OCI-LY1 (cell line): ENCODE results near the gene SCAPER.
"Not testable (repeated sequence)": the region's sequence is repeated elsewhere in the genome, so short reads cannot be mapped to it uniquely, and the experiment has no call there.

Source experiments
- H2AFZ ChIP-seq: fragments of 200-600 bp; sonication (generic), shearing (Covaris generic); 2 replicates; pipeline ENCODE4 v1.6.0; 2014; ENCODE audit warnings: antibody characterized with exemption, mild to moderate bottlenecking, low read length
- H3F3A ChIP-seq: fragments of 200-600 bp; sonication (generic), shearing (Covaris generic); 2 replicates; pipeline ENCODE4 v1.6.0; 2014; ENCODE audit warnings: mild to moderate bottlenecking, antibody characterized with exemption, low read length, moderate library complexity; ENCODE audit not compliant: insufficient read depth
- H3K27ac ChIP-seq: fragments of 200-600 bp; sonication (generic); 2 replicates; pipeline ENCODE4 v1.5.1; 2014; ENCODE audit warnings: low read length, mixed run types, mild to moderate bottlenecking, low read depth; ENCODE audit not compliant: poor library complexity, severe bottlenecking
- H3K27me3 ChIP-seq: fragments of 200-600 bp; sonication (generic); 2 replicates; pipeline ENCODE4 v1.6.0; 2014; ENCODE audit warnings: antibody characterized with exemption, mild to moderate bottlenecking, low read length, moderate library complexity; ENCODE audit not compliant: insufficient read depth
- H3K36me3 ChIP-seq: fragments of 200-600 bp; sonication (generic); 2 replicates; pipeline ENCODE4 v1.6.1; 2014; ENCODE audit warnings: mild to moderate bottlenecking, antibody characterized with exemption, low read length, moderate library complexity, mixed read lengths; ENCODE audit not compliant: insufficient read depth
- H3K4me1 ChIP-seq: fragments of 200-600 bp; sonication (generic); 2 replicates; pipeline ENCODE4 v1.5.1; 2014; ENCODE audit warnings: mild to moderate bottlenecking, low read length, moderate library complexity; ENCODE audit not compliant: insufficient read depth, severe bottlenecking
- H3K4me2 ChIP-seq: fragments of 200-600 bp; sonication (generic), shearing (Covaris generic); 2 replicates; pipeline ENCODE4 v1.6.1; 2014; ENCODE audit warnings: low read length
- H3K4me3 ChIP-seq: fragments of 200-600 bp; sonication (generic); 2 replicates; pipeline ENCODE4 v1.5.1; 2014; ENCODE audit warnings: low read length, low read depth, mild to moderate bottlenecking, mixed read lengths; ENCODE audit not compliant: poor library complexity, severe bottlenecking
- H3K79me2 ChIP-seq: fragments of 200-600 bp; shearing (Covaris generic); 2 replicates; pipeline ENCODE4 v1.6.1; 2016; ENCODE audit warnings: mixed run types, low read length, mixed read lengths; ENCODE audit not compliant: insufficient read depth
- H3K9ac ChIP-seq: fragments of 200-600 bp; sonication (generic), shearing (Covaris generic); 2 replicates; pipeline ENCODE4 v1.6.1; 2014; ENCODE audit warnings: mild to moderate bottlenecking, low read length, mixed read lengths
- H3K9me2 ChIP-seq: fragments of 200-600 bp; sonication (generic), shearing (Covaris generic); 2 replicates; pipeline ENCODE4 v1.6.1; 2014; ENCODE audit warnings: low read depth, mild to moderate bottlenecking, low read length, mixed read lengths
- H3K9me3 ChIP-seq: fragments of 200-600 bp; shearing (Covaris generic); 2 replicates; pipeline ENCODE4 v1.6.1; 2014; ENCODE audit warnings: low read length, mixed read lengths
- H4K20me1 ChIP-seq: fragments of 200-600 bp; sonication (generic), shearing (Covaris generic); 2 replicates; pipeline ENCODE4 v1.6.0; 2016; ENCODE audit warnings: mild to moderate bottlenecking, low read length; ENCODE audit not compliant: insufficient read depth
- EZH2 ChIP-seq: fragments of 200-600 bp; sonication (generic), shearing (Covaris generic); IDR thresholded peaks from 2 replicates; pipeline ENCODE4 v1.8.0; 2017; ENCODE audit warnings: borderline replicate concordance, mixed run types, mild to moderate bottlenecking, antibody characterized with exemption, low read length, moderate library complexity, mixed read lengths
- TF ChIP-seq, protein P1 (sequence below): fragments of 200-600 bp; sonication (generic), shearing (Covaris generic); IDR thresholded peaks from 2 replicates; pipeline ENCODE4 v1.5.1; 2017; ENCODE audit warnings: mild to moderate bottlenecking, antibody characterized with exemption, low read length, moderate library complexity, mixed read lengths

Gene SCAPER

DNA sequence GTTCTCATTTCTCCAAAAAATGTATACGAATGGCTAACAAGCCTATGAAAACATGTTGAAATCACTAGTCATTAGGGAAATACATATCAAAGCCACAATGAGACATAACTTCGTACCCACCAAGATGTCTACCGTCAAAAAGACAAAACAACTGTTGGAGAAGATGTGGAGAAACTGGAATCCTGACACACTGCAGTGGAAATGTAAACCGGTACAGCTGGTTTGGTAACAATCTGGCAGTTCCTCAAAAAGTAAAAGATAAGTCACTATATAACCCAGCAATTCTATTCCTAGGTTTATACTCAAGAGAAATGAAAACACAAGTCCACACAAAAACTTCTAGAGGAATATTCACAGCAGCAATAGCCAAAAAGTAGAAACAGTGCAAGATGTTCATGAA, 7.0 kb downstream of the SCAPER start:
- Histone ChIP-seq H3F3A (no peaks in the 10 kb centered on the region), H3K4me2 (no peak overlapping the region), H3K27me3 (no peaks in the 10 kb centered on the region), H3K9me3 (peaks cover 4% of the 10 kb centered on the region; the same call in 1 of the 2 replicates), H3K9ac (no peak overlapping the region), H3K27ac (no peak overlapping the region), H2AFZ (no peak overlapping the region), H4K20me1 (no peaks in the 10 kb centered on the region), H3K9me2 (no peaks in the 10 kb centered on the region), H3K36me3 (no peaks in the 10 kb centered on the region), H3K4me1 (no peaks in the 10 kb centered on the region), H3K4me3 (no peak overlapping the region), H3K79me2 (no peaks in the 10 kb centered on the region)
- TF ChIP-seq, protein P1, sequence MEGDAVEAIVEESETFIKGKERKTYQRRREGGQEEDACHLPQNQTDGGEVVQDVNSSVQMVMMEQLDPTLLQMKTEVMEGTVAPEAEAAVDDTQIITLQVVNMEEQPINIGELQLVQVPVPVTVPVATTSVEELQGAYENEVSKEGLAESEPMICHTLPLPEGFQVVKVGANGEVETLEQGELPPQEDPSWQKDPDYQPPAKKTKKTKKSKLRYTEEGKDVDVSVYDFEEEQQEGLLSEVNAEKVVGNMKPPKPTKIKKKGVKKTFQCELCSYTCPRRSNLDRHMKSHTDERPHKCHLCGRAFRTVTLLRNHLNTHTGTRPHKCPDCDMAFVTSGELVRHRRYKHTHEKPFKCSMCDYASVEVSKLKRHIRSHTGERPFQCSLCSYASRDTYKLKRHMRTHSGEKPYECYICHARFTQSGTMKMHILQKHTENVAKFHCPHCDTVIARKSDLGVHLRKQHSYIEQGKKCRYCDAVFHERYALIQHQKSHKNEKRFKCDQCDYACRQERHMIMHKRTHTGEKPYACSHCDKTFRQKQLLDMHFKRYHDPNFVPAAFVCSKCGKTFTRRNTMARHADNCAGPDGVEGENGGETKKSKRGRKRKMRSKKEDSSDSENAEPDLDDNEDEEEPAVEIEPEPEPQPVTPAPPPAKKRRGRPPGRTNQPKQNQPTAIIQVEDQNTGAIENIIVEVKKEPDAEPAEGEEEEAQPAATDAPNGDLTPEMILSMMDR: no peak
- no peak for TF ChIP-seq EZH2

- Histone ChIP-seq H3K9me3 (peaks cover 4% of the 10 kb centered on the region; the same call in 1 of the 2 replicates), H3K4me2 (no peak overlapping the region)
Measured at GRCh38 chr15:76894174-76894573, 11.0 kb downstream of the SCAPER start.

GRCh38 chr15:76892836-76893235, 12.3 kb downstream of the SCAPER start:
- not testable (repeated sequence) for H3K79me2 ChIP-seq, H3K4me3 ChIP-seq, H3F3A ChIP-seq, H2AFZ ChIP-seq, H3K36me3 ChIP-seq, H3K27me3 ChIP-seq, H3K9me2 ChIP-seq, H3K4me1 ChIP-seq, H3K9me3 ChIP-seq, H4K20me1 ChIP-seq, H3K27ac ChIP-seq, H3K4me2 ChIP-seq, H3K9ac ChIP-seq

More at GRCh38 chr15:76894174-76894573, 11.0 kb downstream of the SCAPER start:
- Histone ChIP-seq H4K20me1 (no peaks in the 10 kb centered on the region), H2AFZ (no peak overlapping the region), H3K36me3 (no peaks in the 10 kb centered on the region), H3K4me1 (no peaks in the 10 kb centered on the region), H3K4me3 (no peak overlapping the region), H3K27me3 (no peaks in the 10 kb centered on the region), H3F3A (no peaks in the 10 kb centered on the region), H3K27ac (no peak overlapping the region), H3K9ac (no peak overlapping the region), H3K79me2 (no peaks in the 10 kb centered on the region), H3K9me2 (no peaks in the 10 kb centered on the region)
- TF ChIP-seq, protein P1: no peak
- no peak for TF ChIP-seq EZH2

GRCh38 chr15:76887280-76888141, 17.6 kb downstream of the SCAPER start:
- H3K27me3 ChIP-seq, H3K9me3 ChIP-seq, H3K27ac ChIP-seq, H3K9me2 ChIP-seq, H3F3A ChIP-seq, H3K4me1 ChIP-seq, H3K36me3 ChIP-seq, H3K9ac ChIP-seq, H3K4me2 ChIP-seq, H2AFZ ChIP-seq, H4K20me1 ChIP-seq, H3K79me2 ChIP-seq, H3K4me3 ChIP-seq: not testable (repeated sequence)
